NCI-H1105 treated with DMSO at 0.1 percent for 48 hours (cell line): ENCODE data around the gene F13B.
A peak's percentile ranks its signal among the peaks of the same experiment; 100 is the strongest.
"Not testable (repeated sequence)": the region's sequence is repeated elsewhere in the genome, so short reads cannot be mapped to it uniquely, and the experiment has no call there.

Experiments
- DNase-seq: peaks from one replicate; lab custom pipeline; 2025; lab: John Stamatoyannopoulos, UW

The F13B gene

GRCh38 chr1:197042676-197043341 is 24.3 kb downstream of the F13B start:
- DNase-seq: peak; percentile 82

- no peak for DNase-seq
Observed at GRCh38 chr1:197041486-197042353, 25.3 kb downstream of the F13B start.

GRCh38 chr1:197036861-197037260 is 30.2 kb downstream of the F13B start:
- no peak for DNase-seq

GRCh38 chr1:197034631-197035339 is 32.3 kb downstream of the F13B start:
- not testable (repeated sequence) for DNase-seq

GRCh38 chr1:197029749-197030148 is 37.3 kb downstream of the F13B start:
- DNase-seq: no peak

- no peak for DNase-seq
Observed at GRCh38 chr1:197027359-197027758, 39.7 kb downstream of the F13B start.

GRCh38 chr1:197024460-197024859 is 42.6 kb downstream of the F13B start:
- DNase-seq: no peak

GRCh38 chr1:197021716-197022115 is 45.3 kb downstream of the F13B start:
- no peak for DNase-seq

- no peak for DNase-seq
Observed at GRCh38 chr1:197017558-197018146, 49.4 kb downstream of the F13B start.

GRCh38 chr1:197016751-197017150 is 50.3 kb downstream of the F13B start:
- DNase-seq: no peak

GRCh38 chr1:197013234-197013633 is 53.8 kb downstream of the F13B start:
- DNase-seq: no peak

GRCh38 chr1:197011614-197012013 is 55.4 kb downstream of the F13B start:
- no peak for DNase-seq

- no peak for DNase-seq
Observed at GRCh38 chr1:197008861-197009260, 58.2 kb downstream of the F13B start.

GRCh38 chr1:197003132-197003531 is 63.9 kb downstream of the F13B start:
- no peak for DNase-seq

GRCh38 chr1:197001828-197002227 is 65.2 kb downstream of the F13B start:
- DNase-seq: no peak

GRCh38 chr1:196997423-196997822 is 69.6 kb downstream of the F13B start:
- no peak for DNase-seq

GRCh38 chr1:196993916-196994315 is 73.1 kb downstream of the F13B start:
- DNase-seq: no peak

GRCh38 chr1:196991919-196992651 is 75.0 kb downstream of the F13B start:
- DNase-seq: peak; percentile 82
